Liver (tissue), 9 donors: ENCODE measurements around the gene CALML3. TPM values are rescaled to one million over a fixed set of nuclear protein-coding genes. Genes with fewer than 3 reads are reported as not detected.

ENCODE experiments used
- DNase-seq: peaks from one replicate; pipeline ENCODE4 v3.0.0-alpha.2; 2017; ENCODE audit warnings: low spot score
- H3K27ac ChIP-seq, 2 donors: one replicate each; pipeline ENCODE4 v1.7.0; 2013; ENCODE audit warnings: inconsistent platforms in 2 of 2, low read length in 2 of 2, control low read depth in 1 of 2, low read depth in 1 of 2, mild to moderate bottlenecking in 1 of 2
- H3K27me3 ChIP-seq, 4 donors: one replicate each; pipeline versions ENCODE4 v1.6.1 to v1.7.0; 2013; ENCODE audit warnings: low read length in 3 of 4, inconsistent platforms in 1 of 4, mild to moderate bottlenecking in 1 of 4, moderate library complexity in 1 of 4; ENCODE audit not compliant: control insufficient read depth in 4 of 4, insufficient read depth in 4 of 4
- H3K36me3 ChIP-seq, 4 donors: one replicate each; pipeline versions ENCODE4 v1.6.1 to v1.7.0; 2013; ENCODE audit warnings: low read length in 3 of 4, mild to moderate bottlenecking in 3 of 4, low read depth in 1 of 4, moderate library complexity in 1 of 4; ENCODE audit not compliant: control insufficient read depth in 4 of 4, insufficient read depth in 3 of 4
- H3K4me1 ChIP-seq, 4 donors: one replicate each; pipeline versions ENCODE4 v1.6.1 to v1.7.0; 2013; ENCODE audit warnings: low read length in 3 of 4, mild to moderate bottlenecking in 3 of 4, moderate library complexity in 1 of 4; ENCODE audit not compliant: control insufficient read depth in 4 of 4, insufficient read depth in 4 of 4
- H3K4me3 ChIP-seq, 3 donors: one replicate each; pipeline versions ENCODE4 v1.6.1 to v1.7.0; 2013; ENCODE audit warnings: low read length in 3 of 3, control low read depth in 1 of 3, low read depth in 1 of 3, mild to moderate bottlenecking in 1 of 3
- H3K9ac ChIP-seq, 2 donors: one replicate each; pipeline ENCODE4 v1.7.0; 2013; ENCODE audit warnings: low read length in 2 of 2, mild to moderate bottlenecking in 2 of 2, moderate library complexity in 2 of 2, control low read depth in 1 of 2, low read depth in 1 of 2
- H3K9me3 ChIP-seq, 4 donors: one replicate each; pipeline versions ENCODE4 v1.6.1 to v1.7.0; 2013; ENCODE audit warnings: low read length in 3 of 4; ENCODE audit not compliant: control insufficient read depth in 4 of 4
- ATF3 ChIP-seq: IDR thresholded peaks from 2 replicates; pipeline ENCODE4 v1.6.1; 2016; ENCODE audit warnings: antibody characterized with exemption
- CTCF ChIP-seq: fragments of 150-350 bp; IDR thresholded peaks from 2 replicates; pipeline ENCODE4 v1.5.1; 2017; ENCODE audit warnings: improper control_type of control experiment, low read depth, low read length; ENCODE audit not compliant: missing input control
- EGR1 ChIP-seq, 2 donors: IDR thresholded peaks; 2 replicates each; pipeline ENCODE4 v1.6.1; 2016 to 2018; ENCODE audit warnings: antibody characterized with exemption in 2 of 2, low read depth in 2 of 2
- FOXA1 ChIP-seq: IDR thresholded peaks from 2 replicates; pipeline ENCODE4 v1.6.1; 2016; ENCODE audit warnings: antibody characterized with exemption
- GABPA ChIP-seq, 2 donors: IDR thresholded peaks in 1 of 2; conservative IDR thresholded peaks in 1 of 2; 2 replicates each; pipeline ENCODE4 v1.6.1; 2016; ENCODE audit warnings: antibody characterized with exemption in 2 of 2, mild to moderate bottlenecking in 1 of 2, moderate library complexity in 1 of 2
- HNF4A ChIP-seq, 2 donors: conservative IDR thresholded peaks; 2 replicates each; pipeline ENCODE4 v1.6.1; 2016; ENCODE audit warnings: antibody characterized with exemption in 2 of 2, mild to moderate bottlenecking in 2 of 2
- HNF4G ChIP-seq: IDR thresholded peaks from 2 replicates; pipeline ENCODE4 v1.6.1; 2016; ENCODE audit warnings: antibody characterized with exemption
- JUND ChIP-seq, 2 donors: IDR thresholded peaks; 2 replicates each; pipeline ENCODE4 v1.6.1; 2016; ENCODE audit warnings: antibody characterized with exemption in 2 of 2
- MAX ChIP-seq: IDR thresholded peaks from 2 replicates; pipeline ENCODE4 v1.6.1; 2016; ENCODE audit warnings: antibody characterized with exemption
- NR2F2 ChIP-seq: IDR thresholded peaks from 2 replicates; pipeline ENCODE4 v1.6.1; 2016; ENCODE audit warnings: antibody characterized with exemption
- RAD21 ChIP-seq, 2 donors: IDR thresholded peaks; 2 replicates each; pipeline ENCODE4 v1.6.1; 2016; ENCODE audit warnings: antibody characterized with exemption in 2 of 2, mild to moderate bottlenecking in 2 of 2
- REST ChIP-seq: IDR thresholded peaks from 2 replicates; pipeline ENCODE4 v1.6.1; 2016; ENCODE audit warnings: antibody characterized with exemption, mild to moderate bottlenecking
- RXRA ChIP-seq, 2 donors: IDR thresholded peaks; 2 replicates each; pipeline ENCODE4 v1.6.1; 2017 to 2018; ENCODE audit warnings: antibody characterized with exemption in 2 of 2, mild to moderate bottlenecking in 1 of 2
- TAF1 ChIP-seq: conservative IDR thresholded peaks from 2 replicates; pipeline ENCODE4 v1.6.1; 2016; ENCODE audit warnings: antibody characterized with exemption, mild to moderate bottlenecking
- YY1 ChIP-seq: IDR thresholded peaks from 2 replicates; pipeline ENCODE4 v1.6.1; 2016; ENCODE audit warnings: antibody characterized with exemption, mild to moderate bottlenecking
- ZBTB33 ChIP-seq: IDR thresholded peaks from 2 replicates; pipeline ENCODE4 v1.6.1; 2016; ENCODE audit warnings: antibody characterized with exemption
- WGBS: extraction: QIAGEN DNeasy Blood & Tissue Kit; methylation state at CpG from one replicate; pipeline ENCODE4 v1.1.7; 2013; 5-methylcytosine and 5-hydroxymethylcytosine counted together
- polyA plus RNA-seq, 2 donors: library from polyadenylated mRNA; stranded (reverse) in 1 of 2; unstranded in 1 of 2; fragments of 200-250 nt in 1 of 2; fragments of >200 nt in 1 of 2; fragmentation: Nextera tagmentation in 1 of 2; extraction: Ambion mirVana in 1 of 2; gene quantifications; one replicate each; pipeline versions ENCODE4 v1.2.1 to v1.2.3, GENCODE V29; 2013 to 2015
- total RNA-seq, 2 donors: library from RNA; depleted of rRNA; stranded (reverse); fragments of >200 nt; gene quantifications; one replicate each; pipeline ENCODE4 v1.2.3, GENCODE V29; 2014
- donor health status: healthy.
- donor health status: healthy.
- donor health status: healthy.
- donor health status: healthy.
- donor health status: healthy.

Gene CALML3
- total and polyA plus RNA-seq, 4 donors = not detected

- TF ChIP-seq TAF1 (no peak), NR2F2 (no peak)
- Histone ChIP-seq H3K9me3 (no peaks in the 10 kb centered on the region), H3K9ac (no peak overlapping the region), H3K4me1 (no peaks in the 10 kb centered on the region), H3K27me3 (no peaks in the 10 kb centered on the region), H3K36me3 (no peaks in the 10 kb centered on the region), H3K27ac (no peak overlapping the region), H3K4me3 (no peak overlapping the region)
- no peak for DNase-seq
- 78% methylated on average over 3 of the region's 3 CpGs for WGBS
These were observed 21.3 kb upstream of the CALML3 start for GRCh38 chr10:5503477-5503835.

GRCh38 chr10:5504146-5505072, 20.4 kb upstream of the CALML3 start:
- no peak for DNase-seq
- H3K27ac ChIP-seq = no peak overlapping the region
- TF ChIP-seq MAX (no peak), TAF1 (no peak), JUND (IDR thresholded peaks at IDR 0.05) (no peak), HNF4A (conservative IDR thresholded peaks at IDR 0.05) (no peak), RAD21 (IDR thresholded peaks at IDR 0.05) (no peak), ATF3 (no peak), ZBTB33 (no peak), YY1 (no peak), FOXA1 (no peak), REST (no peak), RXRA (IDR thresholded peaks at IDR 0.05) (no peak), CTCF (no peak), EGR1 (IDR thresholded peaks at IDR 0.05; ENCODE audit: low read depth in 2 of 2) (no peak), HNF4G (no peak), GABPA (IDR thresholded peaks at IDR 0.05 in 1 of 2, conservative IDR thresholded peaks at IDR 0.05 in 1 of 2) (no peak)

More at GRCh38 chr10:5504146-5505072, 20.4 kb upstream of the CALML3 start:
- H3K4me3 ChIP-seq = no peak overlapping the region
- 79% methylated on average over 18 of the region's 18 CpGs for WGBS
- no peaks in the 10 kb centered on the region for H3K4me1 ChIP-seq
- H3K27me3 ChIP-seq = no peaks in the 10 kb centered on the region
- no peaks in the 10 kb centered on the region for H3K36me3 ChIP-seq
- H3K9me3 ChIP-seq = no peaks in the 10 kb centered on the region
- no peak overlapping the region for H3K9ac ChIP-seq
